Omental fat pad (tissue), 4 donors: ENCODE data around the gene PRELID1. TPM values are rescaled to one million over a fixed set of nuclear protein-coding genes. Genes with fewer than 3 reads are reported as not detected.

Source experiments
- ATAC-seq: fragments of 150-250 bp; one replicate; pipeline ENCODE4 v1.9.1; 2016; ENCODE audit warnings: mild to moderate bottlenecking, moderate library complexity; ENCODE audit not compliant: low FRiP score
- DNase-seq: peaks from one replicate; pipeline ENCODE4 v3.0.0-alpha.2; 2019; ENCODE audit warnings: low spot score
- total RNA-seq, 4 donors: library from RNA; depleted of rRNA; stranded (reverse); fragments of >200 nt; gene quantifications; one replicate each; pipeline ENCODE4 v1.1.0, GENCODE V29; 2016
- TF ChIP-seq, protein P1 (sequence below), 3 donors: fragments of 450-650 bp; IDR thresholded peaks; one replicate each; pipeline ENCODE4 v1.5.1; 2016 to 2017; ENCODE audit warnings: antibody characterized with exemption in 3 of 3, mild to moderate bottlenecking in 3 of 3, moderate library complexity in 2 of 3

Gene PRELID1
- total RNA-seq, 4 donors from 2014 or later: 51.9 to 102 (median 67.5) TPM

DNA sequence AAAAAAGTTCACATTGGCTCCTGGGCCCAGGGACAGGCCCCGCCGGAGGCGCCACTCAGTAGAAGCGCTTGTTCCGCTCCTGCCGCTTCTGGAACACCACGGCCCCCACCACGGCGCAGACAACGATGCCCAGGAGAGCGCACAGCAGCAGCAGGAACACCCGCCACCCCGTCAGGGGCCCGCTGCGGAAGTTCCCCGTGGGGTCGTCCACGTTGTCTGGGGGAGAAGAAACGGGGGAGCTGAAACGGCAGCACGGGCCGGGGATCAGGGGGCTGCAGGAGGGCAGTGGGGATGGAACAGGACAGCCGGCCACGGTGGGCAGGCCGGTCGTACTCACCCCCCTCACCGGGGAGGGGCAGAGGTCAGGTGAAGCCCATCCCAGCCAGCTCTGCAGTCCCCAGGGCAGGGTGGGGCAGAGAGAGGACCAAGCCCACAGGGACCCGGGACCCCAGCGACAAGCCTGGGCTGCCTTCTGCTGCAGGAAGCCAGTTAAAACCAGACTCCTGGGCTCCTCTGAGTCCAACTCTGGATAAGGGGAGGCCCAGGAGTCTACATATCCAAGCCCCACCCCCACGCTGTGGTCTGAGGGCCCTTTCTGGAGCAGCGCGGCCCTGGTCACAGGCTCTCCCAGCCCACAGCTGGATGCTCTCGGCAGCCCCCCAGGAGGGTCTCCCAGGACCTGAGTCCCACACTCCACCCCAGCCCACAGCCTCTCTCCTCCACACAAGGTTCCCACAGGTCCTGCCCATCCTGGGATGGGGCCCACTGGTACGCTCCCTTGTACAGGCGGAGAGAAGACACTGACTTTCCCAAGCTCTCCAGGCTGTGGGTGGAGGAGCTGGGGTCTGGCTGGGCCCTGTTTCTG is 28.7 kb downstream of the PRELID1 start:
- ATAC-seq (no peak), DNase-seq (no peak)
- TF ChIP-seq, protein P1, sequence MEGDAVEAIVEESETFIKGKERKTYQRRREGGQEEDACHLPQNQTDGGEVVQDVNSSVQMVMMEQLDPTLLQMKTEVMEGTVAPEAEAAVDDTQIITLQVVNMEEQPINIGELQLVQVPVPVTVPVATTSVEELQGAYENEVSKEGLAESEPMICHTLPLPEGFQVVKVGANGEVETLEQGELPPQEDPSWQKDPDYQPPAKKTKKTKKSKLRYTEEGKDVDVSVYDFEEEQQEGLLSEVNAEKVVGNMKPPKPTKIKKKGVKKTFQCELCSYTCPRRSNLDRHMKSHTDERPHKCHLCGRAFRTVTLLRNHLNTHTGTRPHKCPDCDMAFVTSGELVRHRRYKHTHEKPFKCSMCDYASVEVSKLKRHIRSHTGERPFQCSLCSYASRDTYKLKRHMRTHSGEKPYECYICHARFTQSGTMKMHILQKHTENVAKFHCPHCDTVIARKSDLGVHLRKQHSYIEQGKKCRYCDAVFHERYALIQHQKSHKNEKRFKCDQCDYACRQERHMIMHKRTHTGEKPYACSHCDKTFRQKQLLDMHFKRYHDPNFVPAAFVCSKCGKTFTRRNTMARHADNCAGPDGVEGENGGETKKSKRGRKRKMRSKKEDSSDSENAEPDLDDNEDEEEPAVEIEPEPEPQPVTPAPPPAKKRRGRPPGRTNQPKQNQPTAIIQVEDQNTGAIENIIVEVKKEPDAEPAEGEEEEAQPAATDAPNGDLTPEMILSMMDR (IDR thresholded peaks at IDR 0.05): no peak

DNA sequence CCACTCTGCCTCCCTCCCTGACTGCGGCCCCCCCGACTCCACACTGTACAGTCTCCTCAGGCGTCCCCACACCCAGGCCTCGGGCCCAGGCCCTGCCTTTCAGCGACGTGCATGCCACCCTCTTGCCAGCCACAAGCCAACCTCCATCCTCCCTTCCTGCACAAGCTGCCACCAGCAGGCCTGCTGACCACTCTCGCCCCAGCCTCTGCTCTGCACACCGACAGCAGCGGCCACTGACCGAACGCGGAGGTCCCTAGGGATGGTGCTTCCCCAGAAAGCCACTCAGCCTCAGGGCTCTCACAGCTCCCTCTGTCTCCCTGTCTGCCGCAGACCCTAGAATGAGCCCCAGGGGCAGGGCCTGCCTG is 29.3 kb downstream of the PRELID1 start:
- DNase-seq (no peak), ATAC-seq (no peak)

DNA sequence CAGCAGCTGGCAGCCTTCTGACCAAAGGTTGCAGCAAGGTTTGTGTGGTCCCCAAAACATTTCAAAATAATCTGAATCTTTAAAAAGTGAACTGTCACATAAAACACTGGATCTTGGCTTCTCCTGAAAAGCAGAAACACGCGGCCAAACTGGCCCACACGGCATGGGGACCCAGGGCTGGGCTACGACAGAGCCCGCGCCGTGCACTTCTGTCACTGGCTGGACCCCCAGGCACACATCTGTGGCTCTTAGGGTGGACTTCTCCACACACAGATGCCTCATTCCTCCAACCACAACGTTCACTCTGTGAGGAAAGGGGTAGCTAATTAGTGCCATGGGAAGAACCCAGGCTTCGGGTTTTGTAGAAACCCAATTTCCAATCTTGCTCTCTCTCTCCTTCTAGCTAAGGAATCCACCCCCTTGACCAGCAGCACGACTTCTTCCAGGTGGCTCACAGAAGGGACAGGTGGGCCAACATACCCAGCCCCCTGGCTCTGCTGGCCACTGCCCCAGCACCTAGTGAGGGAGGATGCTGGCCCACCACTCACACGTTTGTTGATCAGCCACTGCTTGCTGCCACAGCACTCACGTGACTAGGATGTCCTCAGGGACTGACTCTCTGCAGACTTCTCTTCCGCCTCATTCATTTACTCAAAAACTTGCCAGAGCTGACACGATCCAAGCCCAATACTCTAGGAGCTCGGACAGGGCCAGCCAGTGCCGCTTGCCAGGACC is 30.0 kb downstream of the PRELID1 start:
- no peak for ATAC-seq
- no peak for DNase-seq
- TF ChIP-seq, protein P1 (IDR thresholded peaks at IDR 0.05): no peak

More for the DNA sequence above, 29.3 kb downstream of the PRELID1 start:
- TF ChIP-seq, protein P1 (IDR thresholded peaks at IDR 0.05): no peak

DNA sequence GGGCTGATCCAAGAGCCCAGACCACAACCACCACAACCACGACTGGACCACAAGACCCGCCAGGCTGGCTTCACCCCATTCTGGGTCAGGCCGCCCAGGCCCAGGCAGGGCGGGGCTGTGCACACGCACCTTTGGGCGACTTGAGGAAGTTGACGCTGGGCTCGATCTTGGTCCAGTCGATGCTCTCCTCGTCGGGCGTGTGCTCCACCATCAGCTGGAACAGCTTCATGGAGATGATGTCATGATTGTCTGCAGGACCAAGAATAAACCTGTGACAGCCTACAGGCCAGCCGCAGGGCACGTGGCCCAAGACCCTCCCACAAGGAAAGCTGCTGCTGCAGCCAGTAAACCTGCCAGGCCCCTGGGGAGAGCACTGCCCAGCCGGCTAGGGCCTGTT is 30.6 kb downstream of the PRELID1 start:
- no peak for ATAC-seq
- TF ChIP-seq, protein P1 (IDR thresholded peaks at IDR 0.05): no peak
- no peak for DNase-seq

DNA sequence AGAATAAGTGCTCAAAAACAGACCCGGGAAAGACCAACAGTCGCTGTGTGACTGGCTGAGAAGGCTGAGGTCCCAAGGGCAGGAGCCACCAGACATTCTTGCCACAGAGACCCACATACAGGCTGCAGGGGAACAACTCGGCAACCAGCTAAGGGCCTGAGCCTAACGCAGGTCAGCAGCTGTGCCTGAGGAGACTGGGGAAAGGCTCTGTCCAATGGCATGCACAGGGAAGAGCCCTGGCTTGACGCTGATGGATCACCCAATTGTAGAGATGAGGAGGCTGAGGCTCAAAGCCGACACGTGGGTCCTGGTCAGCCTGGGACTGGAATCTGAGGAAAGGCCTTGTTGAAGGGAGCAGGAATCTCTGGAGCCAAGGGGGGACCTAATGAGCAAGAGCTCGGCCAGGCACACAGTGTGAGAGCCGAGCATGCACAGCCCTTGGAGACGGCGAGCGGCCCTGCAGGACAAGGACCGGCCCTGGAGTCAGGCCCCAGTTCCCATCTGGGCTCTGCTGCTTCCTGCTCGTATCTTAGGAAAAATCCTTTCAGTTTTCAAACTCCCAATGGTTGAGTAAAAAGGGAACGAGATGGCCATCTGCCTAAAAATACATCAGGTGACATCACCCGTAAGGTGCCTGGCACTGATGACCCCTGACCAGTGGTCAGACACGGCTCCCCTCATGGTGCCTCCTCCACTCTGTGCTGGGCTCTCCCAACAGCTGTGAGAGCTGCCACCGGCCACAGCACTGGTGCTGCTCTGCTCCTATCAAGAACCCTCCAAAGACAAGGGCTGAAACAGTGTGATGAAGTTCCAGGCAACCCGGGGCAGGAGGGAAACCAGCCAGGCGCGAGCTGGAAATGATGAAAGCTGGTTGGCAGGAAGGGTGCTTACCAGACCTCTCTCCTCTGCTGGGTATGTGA is 31.4 kb downstream of the PRELID1 start:
- ATAC-seq: no peak
- TF ChIP-seq, protein P1 (IDR thresholded peaks at IDR 0.05): no peak
- DNase-seq: no peak

DNA sequence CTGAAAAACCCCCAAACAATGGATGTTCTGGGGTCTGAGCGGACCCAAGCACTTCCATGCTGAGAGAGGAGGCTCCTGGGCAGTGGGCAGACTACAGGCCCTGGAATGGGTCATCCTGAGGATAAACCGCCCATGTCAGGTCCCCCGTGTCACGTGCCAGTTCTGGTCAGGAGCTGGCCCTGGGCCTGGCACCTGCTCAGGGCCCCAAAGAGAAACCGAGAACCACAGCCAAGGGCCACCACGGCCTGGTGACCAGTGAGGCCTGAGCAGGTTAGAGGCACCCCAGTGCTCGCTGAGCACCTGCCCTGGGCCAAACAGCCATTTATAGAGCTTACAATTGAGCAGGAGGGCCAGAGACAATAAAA is 32.1 kb downstream of the PRELID1 start:
- TF ChIP-seq, protein P1 (IDR thresholded peaks at IDR 0.05): no peak
- ATAC-seq (no peak), DNase-seq (no peak)
